HG03558 (cell line): Measurements from ENCODE around the gene PHKA2.

ENCODE experiments used
- ATAC-seq: cut with Tn5 transposase; IDR thresholded peaks from one replicate; pipeline ENCODE4 v1.9.1; 2021; ENCODE audit warnings: moderate number of reproducible peaks; ENCODE audit not compliant: unreplicated experiment; ENCODE audit errors: extremely low read depth

PHKA2 gene

DNA sequence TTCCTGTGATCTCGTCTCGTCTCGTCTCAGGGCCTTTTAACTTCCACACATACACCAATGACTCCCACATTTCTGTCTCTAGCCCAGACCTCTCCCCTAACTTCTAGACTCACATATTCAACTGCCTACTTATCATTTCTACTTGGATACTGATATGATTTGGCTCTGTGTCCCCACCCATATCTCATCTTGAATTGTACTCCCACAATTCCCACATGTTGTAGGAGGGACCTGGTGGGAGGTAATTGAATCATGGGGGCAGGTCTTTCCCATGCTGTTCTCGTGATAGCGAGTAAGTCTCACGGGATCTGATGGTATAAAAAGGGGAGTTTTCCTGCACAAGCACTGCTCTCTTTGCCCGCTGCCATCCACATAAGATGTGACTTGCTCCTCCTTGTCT, 8.9 kb downstream of the PHKA2 start:
- no peak for ATAC-seq

DNA sequence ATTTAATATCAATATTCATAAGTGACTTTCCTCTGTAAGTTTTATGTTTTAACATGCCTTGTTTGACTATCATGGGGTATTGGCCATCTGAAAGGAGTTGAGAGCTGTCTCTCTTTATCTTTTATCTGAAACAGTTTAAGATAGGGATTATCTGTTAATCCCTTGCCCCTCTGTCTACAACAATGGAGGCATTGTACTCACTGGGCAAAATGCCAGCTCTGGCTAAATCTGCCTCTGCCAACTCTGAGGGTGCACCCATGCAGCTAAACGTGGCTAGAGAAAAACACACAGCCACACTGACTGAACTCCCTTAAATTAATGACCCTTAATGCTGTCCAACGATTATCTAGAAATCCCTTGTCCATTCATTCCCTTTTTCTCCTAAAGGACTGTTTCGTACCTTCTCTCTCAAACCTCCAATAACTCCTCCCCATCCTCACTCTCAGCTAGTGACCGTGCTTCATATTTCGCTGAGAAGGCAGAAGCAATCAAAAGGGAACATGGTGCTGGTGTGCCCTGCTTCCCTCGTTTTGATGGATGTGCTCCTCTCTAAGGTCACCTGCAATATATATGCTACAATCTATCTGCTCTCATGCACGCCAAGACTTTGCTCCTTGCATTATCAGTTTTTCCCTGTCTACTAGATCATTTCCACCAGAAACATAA, 10.3 kb downstream of the PHKA2 start:
- ATAC-seq: no peak

DNA sequence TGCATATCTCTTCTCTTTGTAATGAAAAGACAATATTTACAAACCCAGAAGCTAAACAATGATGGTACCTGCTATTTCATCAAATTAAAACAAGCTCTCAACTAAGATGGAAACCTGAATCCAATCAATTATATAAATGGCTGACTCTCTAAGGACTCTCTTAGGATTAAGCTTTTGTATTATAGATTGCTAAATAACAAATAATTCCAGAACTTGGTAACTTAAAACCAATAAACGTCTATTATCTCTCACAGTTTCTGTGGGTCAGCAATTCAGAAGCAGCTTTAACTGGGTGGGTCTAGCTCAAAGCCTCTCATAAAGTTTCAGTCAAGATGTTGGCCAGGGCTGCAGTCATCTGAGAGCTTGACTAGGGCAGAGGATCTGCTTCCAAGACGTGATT, 12.4 kb downstream of the PHKA2 start:
- no peak for ATAC-seq

DNA sequence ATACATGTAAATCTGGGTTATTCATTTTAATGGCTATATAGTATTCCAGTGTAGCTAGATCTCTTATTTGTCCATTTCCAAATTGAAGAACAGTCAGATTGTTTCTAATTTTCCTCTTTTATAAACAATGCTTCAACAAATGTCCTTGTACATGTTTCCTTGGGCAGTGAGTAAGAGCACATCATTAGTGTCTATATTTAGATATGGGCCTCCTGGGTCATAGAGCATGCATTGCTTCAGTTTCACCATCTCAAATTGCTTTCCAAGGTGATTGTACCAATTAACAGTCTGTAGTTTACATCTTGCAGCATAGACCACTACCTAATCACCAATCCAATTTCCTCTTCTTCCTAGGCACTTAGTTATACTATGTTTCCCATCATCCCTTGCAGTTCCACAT, 13.4 kb downstream of the PHKA2 start:
- no peak for ATAC-seq

DNA sequence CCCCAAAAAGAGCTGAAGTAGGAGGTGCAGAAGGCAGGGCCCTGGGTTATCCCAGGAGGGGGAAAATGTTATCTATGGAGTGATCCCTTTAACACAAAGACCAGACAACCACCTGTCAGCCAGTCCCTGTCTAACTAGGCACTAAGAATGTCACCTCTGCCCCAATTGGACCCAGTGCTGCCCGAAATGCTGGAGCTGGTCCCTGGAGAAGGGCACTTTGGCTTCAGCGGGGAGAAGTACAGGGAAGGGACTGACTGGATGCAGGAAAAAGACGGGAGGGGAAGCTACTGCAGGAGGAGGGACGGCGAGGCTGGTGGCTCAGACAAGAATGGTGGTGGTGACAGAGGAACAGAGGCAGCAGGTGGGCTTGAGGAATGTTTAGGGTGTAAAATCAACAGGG, 17.3 kb downstream of the PHKA2 start:
- ATAC-seq: no peak

DNA sequence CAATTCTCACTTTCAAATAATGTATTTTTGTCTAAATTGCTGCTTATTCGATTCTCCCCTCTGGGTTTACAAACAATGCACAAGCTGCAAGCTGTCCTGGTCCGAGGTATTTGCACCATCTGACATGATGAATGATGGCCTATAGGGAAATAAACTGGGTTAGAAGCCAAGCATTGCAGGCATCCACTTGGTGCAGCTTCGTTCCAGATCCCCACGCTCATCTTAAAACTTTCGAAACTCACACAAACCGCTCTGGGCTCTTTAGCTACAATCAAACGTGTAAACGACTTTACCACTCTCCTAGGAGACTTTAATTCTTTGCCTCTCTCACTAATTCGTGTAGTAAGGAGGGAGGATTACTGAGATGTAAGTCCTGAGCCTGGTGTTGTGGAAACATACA, 19.0 kb downstream of the PHKA2 start:
- ATAC-seq: no peak

DNA sequence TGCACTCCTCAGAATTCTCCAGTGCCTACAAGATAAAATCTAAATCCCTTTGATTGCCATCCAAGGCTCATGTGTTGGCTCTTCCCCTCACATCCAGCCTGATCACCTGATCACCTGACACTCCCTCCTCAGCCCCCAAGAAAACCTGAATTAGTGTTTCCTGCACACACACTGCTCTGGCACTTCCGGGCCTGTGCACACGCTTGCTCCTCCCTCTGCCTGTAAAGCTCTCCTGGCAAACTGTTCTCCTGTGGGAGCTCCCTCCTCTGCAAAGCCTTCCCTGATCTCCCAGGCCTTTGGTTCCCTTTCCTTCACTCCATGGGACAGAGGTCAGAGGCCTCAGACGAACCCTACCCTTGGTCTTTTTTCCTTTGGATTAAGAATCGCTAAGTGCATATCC, 19.9 kb downstream of the PHKA2 start:
- ATAC-seq: no peak

DNA sequence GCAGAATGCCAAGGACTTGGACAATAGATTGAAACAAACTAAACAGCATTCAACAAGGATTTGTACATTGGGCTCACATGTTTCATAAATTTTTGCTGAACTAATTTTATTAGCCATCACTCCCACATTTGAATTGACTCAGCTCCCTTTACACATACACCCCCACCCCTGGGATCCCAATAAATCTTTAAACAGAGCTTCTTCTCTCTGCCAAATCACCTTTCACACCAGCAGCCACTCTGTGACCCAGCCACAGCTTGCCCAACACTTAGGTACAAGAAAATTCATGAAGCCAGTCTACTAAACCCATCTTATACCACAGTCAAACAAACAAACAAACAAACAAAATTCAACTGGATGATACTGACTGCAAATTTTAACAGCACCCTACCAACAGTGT, 21.6 kb downstream of the PHKA2 start:
- ATAC-seq: no peak

DNA sequence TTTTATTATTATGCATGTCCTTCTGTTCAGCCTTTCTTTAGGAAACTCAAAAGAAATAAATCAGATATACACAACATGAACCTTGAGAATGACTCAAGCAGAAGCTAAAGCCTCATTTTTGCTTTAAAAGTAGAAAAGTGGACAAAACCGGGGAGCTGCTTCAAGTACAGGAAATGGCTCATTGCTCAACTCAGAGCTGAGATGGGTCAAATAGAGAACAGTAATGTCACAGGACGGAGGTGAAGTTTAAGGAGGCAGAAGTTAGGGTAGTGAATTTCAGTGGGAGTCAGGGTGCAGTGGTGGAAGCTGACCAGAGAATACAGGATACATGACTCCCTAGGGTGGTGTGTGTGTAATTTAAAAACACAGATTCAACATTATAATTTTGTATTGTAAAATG, 22.2 kb downstream of the PHKA2 start:
- no peak for ATAC-seq

DNA sequence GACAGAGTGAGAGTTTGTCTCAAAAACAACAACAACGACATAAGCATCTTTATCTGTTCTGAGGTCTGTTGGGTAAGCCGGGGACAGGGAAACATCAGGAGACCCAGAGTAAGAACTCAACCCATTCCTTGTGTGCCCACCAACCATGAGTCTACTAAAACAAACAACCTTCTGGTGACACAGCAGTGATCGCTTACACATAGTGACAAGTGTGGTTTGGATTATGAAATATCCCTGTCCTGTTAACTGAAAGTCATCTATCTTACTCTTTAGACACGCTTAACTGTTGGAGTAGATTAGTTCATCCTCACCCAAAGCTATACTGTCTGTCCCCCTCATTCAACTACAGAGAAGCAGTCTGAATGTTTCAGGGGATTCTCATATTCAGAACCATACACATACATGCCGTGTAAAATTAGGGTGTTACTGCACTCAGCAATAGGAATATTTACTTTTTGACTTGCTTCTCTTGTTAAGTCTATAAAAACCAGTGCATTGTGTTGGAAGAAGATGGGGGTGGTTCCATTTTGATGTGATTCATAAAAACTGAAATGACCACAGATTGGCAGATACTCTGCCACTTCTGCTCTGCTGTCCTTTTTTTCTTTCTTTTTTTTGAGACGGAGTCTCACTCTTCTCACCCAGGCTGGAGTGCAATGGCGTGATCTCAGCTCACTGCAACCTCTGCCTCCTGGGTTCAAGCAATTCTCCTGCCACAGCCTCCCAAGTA, 27.4 kb downstream of the PHKA2 start:
- ATAC-seq: no peak

DNA sequence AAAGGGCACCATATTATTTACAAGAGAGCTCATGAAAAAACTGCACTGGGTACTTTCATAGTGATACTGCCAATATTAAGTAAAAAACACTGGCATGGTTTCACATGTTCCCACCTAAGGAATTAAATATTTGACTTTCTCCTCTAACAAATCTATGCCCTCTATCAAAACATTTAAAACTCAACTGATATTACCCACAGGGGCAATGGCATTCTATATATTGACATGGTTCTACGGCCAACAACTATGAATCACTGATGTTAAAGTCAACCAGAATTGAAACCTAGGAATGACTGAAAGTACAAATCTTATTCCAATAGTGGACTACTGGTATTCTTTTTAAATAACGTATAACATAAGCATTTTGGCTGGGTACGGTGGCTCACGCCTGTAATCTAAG, 28.2 kb downstream of the PHKA2 start:
- no peak for ATAC-seq

DNA sequence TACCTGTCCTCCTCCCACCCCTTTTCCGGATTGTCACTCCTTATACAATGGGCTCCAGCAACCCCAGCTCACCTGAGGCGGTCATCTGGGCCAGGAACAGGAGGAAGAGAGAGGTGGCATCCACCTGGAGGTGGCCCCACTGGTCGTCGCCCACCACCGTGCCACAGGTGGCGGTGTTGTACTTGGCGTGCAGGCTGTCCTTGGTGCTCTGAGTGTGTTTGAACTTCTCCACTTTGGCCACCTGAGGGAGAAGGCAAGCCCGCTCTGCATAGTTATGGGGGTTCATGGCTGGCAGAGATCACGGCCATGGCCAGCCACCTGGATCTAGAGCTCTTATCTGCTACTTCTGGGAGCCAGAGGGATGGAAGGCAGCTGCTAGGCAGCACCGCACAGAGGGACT, 32.9 kb downstream of the PHKA2 start:
- ATAC-seq: no peak

DNA sequence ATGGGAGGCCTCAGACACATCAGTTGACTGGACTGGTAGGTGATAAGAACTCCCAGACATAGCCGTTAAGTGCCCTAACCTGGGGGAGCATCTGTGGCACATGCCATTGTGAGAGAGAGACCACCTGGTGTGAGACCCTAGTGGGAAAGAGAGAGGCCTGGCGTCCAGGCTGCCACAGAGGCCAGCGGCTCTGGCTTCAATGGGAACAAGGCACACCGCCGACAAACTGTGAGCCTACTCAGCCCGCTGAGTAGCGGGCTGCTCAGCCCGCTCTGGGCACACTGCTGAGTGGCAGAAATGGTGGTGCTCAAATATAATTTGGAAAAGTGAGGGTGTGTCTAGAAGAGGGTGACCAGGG, 34.0 kb downstream of the PHKA2 start:
- no peak for ATAC-seq

DNA sequence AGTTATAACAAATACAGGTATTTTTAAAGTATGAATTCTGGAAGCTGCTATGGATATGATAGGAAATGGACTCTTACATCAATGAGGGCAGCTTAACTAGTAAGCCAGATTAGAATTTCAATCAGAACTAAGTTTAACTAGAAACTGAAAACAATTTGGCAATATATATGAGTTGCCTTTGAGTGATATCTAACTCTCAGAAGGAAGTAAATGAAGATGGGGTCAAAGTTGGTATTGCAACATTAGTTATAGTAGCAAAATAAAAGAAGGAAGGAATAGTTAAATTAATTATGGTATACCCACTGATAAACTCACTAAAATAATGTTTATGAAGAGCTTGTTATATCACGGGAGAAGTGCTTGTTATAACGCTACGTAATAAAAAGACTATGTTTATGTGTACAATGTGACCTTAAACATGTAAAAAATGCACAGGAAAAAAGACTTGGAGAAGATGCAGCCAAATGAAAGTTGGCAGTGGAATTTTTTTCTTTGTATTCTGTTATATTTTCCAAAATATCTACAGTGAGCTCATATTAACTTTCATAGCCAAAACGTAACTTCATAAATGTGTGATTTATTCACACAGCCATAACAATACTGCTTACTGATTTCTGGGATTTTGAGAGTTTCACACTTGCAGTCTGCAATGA, 34.5 kb downstream of the PHKA2 start:
- ATAC-seq: no peak

DNA sequence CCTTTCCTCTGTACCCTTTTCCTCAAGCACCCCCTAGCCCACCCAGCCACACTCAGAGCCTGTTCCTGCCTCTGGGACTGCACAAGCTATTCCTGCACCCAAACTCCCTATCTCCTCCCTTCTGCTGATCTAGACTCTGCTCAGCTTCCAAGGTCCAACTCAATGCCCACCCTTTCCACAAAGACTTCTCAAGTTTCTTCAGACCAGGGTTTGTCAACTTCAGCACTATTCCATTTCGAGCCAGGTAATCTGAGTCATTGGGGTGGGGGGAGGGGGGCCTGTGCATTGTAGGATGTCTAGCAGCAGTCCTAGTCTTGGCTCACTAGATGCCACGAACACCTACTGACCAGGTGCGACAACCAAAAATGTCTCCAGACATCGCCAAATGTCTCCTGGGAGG, 37.3 kb downstream of the PHKA2 start:
- no peak for ATAC-seq

DNA sequence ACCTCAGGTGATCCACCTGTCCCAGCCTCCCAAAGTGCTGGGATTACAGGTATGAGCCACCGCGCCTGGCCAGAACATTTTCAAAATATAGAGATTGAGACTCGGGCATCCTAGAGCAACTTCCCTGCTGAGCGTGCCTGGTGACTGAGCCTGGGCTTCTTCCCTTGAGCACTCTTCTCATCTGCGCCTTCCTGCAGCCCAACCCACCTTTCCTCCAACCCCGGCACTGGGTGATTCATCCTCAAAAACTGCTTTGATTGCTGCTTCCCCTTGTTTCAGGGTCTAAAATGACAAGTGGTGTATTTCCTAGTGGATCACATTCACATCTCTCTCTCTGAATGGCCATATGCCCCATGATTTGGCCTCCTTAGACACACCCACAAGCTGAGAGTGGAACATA, 37.8 kb downstream of the PHKA2 start:
- ATAC-seq: no peak

DNA sequence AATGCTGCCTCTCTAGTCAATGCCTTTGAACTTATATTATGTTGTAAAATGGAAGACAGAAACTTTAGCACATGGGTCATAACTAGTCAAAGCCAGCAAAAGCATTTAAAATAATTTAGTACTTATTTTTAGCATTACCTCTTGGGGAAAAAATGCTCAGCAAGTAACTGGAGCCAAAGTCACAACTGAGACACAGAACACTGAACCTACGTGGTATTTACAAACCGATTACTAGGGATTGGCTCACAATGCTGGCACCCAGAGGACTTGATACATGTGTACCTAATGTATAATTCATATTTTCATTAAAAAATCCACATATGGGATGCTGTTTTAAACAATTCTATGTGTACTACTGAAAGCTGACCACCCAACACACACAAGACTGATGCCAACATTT, 38.4 kb downstream of the PHKA2 start:
- ATAC-seq: no peak

DNA sequence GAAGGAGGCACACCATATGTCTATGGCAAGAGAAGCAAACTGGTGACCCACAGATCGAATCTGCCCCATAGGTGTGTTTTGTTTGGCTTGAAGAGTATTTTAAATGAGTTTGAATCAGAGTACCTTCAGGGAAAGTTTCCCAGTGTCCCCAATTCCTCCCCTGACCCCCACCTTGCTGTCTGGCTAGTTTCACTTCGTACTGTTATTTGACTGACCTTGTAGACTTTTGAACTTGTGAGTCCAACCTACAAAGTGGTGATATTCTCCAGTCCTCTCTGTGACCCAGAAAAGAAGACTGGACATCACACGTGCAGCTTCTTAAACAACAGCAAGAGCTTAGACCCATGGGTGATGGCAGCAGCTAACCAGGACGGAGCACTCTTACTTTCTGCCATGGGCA, 39.4 kb downstream of the PHKA2 start:
- ATAC-seq: no peak

DNA sequence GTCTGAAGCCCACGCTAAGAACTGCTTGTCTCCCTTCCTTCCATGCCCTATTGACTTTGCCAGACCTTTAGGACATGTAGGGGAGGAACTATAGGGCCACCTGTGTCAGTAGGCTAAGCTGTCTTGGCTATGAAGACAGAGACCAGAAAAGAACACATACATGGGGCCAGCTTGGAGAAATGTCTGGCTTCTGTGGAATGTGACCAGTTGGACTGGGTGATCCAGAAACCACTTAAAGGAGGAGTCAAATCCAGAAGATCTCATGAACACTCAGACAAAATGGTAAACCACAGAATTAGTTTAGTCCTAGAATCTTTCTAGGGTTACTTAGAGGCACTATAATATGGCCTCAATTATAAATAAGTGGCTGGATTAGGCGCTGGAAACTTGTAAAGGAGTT, 42.0 kb downstream of the PHKA2 start:
- no peak for ATAC-seq

DNA sequence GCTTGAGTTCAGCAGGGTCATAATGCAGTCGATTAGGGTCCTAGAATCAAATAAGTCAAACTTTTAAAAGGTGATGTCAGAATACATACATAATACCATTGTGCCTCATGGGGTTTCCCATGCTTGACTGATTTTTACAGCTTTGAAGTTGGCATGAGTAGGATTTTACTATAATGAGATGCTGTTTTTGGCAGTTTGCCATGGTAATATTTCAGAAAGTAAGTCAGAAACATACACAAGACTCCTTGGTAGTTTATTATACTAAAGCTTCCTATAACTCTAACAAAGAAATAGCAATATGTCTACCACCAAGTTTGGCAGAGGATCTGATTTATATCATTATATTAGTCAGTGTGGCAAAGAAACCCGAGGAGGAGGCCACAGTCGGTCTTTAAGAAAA, 45.2 kb downstream of the PHKA2 start:
- no peak for ATAC-seq

DNA sequence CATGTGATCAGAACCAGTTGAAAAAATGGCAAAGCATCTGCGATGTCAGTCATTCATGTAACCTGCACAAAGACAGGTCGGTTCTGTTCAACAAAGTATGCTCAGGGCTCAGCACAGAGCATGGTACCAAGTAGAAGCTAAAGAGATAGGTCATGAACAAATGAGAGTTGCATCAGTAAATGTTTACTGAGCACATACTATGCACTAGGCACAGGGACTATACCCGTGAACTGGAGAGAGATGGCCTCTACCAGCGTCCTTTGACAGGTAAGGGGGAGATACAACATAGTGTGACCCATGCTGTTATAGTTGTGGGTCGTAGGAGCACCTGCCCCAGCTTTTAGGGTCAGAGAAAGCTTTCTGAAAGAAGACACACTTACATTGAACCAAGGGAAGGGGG, 46.7 kb downstream of the PHKA2 start:
- no peak for ATAC-seq

DNA sequence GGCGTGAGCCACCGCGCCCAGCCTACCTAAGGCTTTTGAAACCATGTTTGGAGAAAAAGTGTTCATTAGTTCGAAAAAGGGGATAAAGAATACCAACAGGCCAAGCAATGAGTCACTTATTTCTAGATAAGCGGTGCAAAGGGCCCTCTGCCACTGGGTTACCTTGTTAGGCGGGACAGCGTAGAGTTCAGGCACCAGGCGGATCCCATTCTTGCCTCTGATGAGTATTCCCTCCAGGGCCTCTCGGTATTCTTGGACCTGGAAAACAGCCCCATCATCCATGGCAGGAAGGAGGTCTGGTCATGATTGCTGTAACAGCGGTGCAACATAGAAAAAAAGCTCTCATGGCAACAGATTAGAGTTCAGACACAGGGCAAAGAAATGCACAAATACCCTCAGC, 48.0 kb downstream of the PHKA2 start:
- no peak for ATAC-seq
